ENCODE results near the gene KLF3. TPM values are rescaled to one million over a fixed set of nuclear protein-coding genes. Genes with fewer than 3 reads are reported as not detected.

KLF3 gene
- total and polyA plus RNA-seq, 2 experiments from 2014 or later, result 15.0 to 16.5 TPM

DNA sequence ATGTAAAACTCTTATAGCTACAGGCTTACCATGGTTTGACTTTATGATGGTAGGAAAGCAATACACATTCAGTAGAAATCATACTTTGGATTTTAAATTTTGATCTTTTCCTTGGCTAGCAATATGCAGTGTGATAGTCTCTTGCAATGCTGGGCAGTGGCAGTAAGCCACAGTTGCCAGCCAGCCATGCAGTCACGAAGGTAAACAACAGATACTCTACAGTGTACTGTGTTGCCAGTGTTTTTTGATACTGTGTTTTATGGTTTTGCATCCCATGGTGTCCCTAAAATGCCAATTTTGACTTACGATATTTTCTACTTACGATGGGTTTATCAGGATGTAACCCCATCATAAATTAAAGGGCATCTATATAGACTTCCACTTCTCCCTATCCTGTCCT lies 24.8 kb upstream of the KLF3 start:
- H3K27me3 Mint-ChIP-seq (ENCODE audit: insufficient read depth, low read depth, poor library complexity), result peaks cover 2% of the 10 kb centered on the region
- H3K9me3 Mint-ChIP-seq, result no peaks in the 10 kb centered on the region

More for the DNA sequence above, 24.8 kb upstream of the KLF3 start:
- DNase-seq (ENCODE audit: low spot score) (no peak), ATAC-seq (no peak)
- Histone ChIP-seq H3K4me2 (no peak overlapping the region), H3K36me3 (ENCODE audit: insufficient read depth) (no peaks in the 10 kb centered on the region), H3K27ac (ENCODE audit: low read depth) (no peak overlapping the region), H3K27me3 (ENCODE audit: insufficient read depth) (no peaks in the 10 kb centered on the region), H3K79me2 (replicated peaks; ENCODE audit: insufficient read depth) (no peaks in the 10 kb centered on the region), H3K4me3 (no peak overlapping the region), H3F3A (replicated peaks; ENCODE audit: low read depth) (no peaks in the 10 kb centered on the region), H2AFZ (no peak overlapping the region), H4K20me1 (replicated peaks; ENCODE audit: insufficient read depth) (no peaks in the 10 kb centered on the region), H3K9me2 (ENCODE audit: insufficient read depth) (peaks cover 3% of the 10 kb centered on the region; the same call in 1 of the 2 replicates), H3K4me1 (ENCODE audit: insufficient read depth) (no peaks in the 10 kb centered on the region)
- peaks cover 2% of the 10 kb centered on the region; the same call in 2 of the 3 replicates for H3K4me1 Mint-ChIP-seq
- no peak overlapping the region for H3K4me3 Mint-ChIP-seq
- H3K27ac Mint-ChIP-seq, result no peak overlapping the region
- no peak for TF ChIP-seq JUNB (IDR thresholded peaks at IDR 0.05; ENCODE audit: unreplicated experiment)
- no peak for TF ChIP-seq CREB1 (CRISPR knock-in tag; IDR thresholded peaks at IDR 0.05; ENCODE audit: low read depth)
- TF ChIP-seq, protein P1, sequence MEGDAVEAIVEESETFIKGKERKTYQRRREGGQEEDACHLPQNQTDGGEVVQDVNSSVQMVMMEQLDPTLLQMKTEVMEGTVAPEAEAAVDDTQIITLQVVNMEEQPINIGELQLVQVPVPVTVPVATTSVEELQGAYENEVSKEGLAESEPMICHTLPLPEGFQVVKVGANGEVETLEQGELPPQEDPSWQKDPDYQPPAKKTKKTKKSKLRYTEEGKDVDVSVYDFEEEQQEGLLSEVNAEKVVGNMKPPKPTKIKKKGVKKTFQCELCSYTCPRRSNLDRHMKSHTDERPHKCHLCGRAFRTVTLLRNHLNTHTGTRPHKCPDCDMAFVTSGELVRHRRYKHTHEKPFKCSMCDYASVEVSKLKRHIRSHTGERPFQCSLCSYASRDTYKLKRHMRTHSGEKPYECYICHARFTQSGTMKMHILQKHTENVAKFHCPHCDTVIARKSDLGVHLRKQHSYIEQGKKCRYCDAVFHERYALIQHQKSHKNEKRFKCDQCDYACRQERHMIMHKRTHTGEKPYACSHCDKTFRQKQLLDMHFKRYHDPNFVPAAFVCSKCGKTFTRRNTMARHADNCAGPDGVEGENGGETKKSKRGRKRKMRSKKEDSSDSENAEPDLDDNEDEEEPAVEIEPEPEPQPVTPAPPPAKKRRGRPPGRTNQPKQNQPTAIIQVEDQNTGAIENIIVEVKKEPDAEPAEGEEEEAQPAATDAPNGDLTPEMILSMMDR (conservative IDR thresholded peaks at IDR 0.05; ENCODE audit: low read depth in 2 of 2), result no peak
- no peak for TF ChIP-seq EZH2 (IDR thresholded peaks at IDR 0.05; ENCODE audit: low read depth, unreplicated experiment)
- no peak for TF ChIP-seq EZH2phosphoT487 (IDR thresholded peaks at IDR 0.05; ENCODE audit: unreplicated experiment)
- TF ChIP-seq NANOG (IDR thresholded peaks at IDR 0.05; ENCODE audit: borderline replicate concordance), result no peak
- TF ChIP-seq, protein P2, sequence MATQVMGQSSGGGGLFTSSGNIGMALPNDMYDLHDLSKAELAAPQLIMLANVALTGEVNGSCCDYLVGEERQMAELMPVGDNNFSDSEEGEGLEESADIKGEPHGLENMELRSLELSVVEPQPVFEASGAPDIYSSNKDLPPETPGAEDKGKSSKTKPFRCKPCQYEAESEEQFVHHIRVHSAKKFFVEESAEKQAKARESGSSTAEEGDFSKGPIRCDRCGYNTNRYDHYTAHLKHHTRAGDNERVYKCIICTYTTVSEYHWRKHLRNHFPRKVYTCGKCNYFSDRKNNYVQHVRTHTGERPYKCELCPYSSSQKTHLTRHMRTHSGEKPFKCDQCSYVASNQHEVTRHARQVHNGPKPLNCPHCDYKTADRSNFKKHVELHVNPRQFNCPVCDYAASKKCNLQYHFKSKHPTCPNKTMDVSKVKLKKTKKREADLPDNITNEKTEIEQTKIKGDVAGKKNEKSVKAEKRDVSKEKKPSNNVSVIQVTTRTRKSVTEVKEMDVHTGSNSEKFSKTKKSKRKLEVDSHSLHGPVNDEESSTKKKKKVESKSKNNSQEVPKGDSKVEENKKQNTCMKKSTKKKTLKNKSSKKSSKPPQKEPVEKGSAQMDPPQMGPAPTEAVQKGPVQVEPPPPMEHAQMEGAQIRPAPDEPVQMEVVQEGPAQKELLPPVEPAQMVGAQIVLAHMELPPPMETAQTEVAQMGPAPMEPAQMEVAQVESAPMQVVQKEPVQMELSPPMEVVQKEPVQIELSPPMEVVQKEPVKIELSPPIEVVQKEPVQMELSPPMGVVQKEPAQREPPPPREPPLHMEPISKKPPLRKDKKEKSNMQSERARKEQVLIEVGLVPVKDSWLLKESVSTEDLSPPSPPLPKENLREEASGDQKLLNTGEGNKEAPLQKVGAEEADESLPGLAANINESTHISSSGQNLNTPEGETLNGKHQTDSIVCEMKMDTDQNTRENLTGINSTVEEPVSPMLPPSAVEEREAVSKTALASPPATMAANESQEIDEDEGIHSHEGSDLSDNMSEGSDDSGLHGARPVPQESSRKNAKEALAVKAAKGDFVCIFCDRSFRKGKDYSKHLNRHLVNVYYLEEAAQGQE (IDR thresholded peaks at IDR 0.05; ENCODE audit: unreplicated experiment), result no peak
- TF ChIP-seq STAT1 (IDR thresholded peaks at IDR 0.05; ENCODE audit: unreplicated experiment), result no peak
- no peak for TF ChIP-seq ZNF331 (CRISPR knock-in tag; IDR thresholded peaks at IDR 0.05; ENCODE audit: low read depth)
- TF ChIP-seq, protein P3, sequence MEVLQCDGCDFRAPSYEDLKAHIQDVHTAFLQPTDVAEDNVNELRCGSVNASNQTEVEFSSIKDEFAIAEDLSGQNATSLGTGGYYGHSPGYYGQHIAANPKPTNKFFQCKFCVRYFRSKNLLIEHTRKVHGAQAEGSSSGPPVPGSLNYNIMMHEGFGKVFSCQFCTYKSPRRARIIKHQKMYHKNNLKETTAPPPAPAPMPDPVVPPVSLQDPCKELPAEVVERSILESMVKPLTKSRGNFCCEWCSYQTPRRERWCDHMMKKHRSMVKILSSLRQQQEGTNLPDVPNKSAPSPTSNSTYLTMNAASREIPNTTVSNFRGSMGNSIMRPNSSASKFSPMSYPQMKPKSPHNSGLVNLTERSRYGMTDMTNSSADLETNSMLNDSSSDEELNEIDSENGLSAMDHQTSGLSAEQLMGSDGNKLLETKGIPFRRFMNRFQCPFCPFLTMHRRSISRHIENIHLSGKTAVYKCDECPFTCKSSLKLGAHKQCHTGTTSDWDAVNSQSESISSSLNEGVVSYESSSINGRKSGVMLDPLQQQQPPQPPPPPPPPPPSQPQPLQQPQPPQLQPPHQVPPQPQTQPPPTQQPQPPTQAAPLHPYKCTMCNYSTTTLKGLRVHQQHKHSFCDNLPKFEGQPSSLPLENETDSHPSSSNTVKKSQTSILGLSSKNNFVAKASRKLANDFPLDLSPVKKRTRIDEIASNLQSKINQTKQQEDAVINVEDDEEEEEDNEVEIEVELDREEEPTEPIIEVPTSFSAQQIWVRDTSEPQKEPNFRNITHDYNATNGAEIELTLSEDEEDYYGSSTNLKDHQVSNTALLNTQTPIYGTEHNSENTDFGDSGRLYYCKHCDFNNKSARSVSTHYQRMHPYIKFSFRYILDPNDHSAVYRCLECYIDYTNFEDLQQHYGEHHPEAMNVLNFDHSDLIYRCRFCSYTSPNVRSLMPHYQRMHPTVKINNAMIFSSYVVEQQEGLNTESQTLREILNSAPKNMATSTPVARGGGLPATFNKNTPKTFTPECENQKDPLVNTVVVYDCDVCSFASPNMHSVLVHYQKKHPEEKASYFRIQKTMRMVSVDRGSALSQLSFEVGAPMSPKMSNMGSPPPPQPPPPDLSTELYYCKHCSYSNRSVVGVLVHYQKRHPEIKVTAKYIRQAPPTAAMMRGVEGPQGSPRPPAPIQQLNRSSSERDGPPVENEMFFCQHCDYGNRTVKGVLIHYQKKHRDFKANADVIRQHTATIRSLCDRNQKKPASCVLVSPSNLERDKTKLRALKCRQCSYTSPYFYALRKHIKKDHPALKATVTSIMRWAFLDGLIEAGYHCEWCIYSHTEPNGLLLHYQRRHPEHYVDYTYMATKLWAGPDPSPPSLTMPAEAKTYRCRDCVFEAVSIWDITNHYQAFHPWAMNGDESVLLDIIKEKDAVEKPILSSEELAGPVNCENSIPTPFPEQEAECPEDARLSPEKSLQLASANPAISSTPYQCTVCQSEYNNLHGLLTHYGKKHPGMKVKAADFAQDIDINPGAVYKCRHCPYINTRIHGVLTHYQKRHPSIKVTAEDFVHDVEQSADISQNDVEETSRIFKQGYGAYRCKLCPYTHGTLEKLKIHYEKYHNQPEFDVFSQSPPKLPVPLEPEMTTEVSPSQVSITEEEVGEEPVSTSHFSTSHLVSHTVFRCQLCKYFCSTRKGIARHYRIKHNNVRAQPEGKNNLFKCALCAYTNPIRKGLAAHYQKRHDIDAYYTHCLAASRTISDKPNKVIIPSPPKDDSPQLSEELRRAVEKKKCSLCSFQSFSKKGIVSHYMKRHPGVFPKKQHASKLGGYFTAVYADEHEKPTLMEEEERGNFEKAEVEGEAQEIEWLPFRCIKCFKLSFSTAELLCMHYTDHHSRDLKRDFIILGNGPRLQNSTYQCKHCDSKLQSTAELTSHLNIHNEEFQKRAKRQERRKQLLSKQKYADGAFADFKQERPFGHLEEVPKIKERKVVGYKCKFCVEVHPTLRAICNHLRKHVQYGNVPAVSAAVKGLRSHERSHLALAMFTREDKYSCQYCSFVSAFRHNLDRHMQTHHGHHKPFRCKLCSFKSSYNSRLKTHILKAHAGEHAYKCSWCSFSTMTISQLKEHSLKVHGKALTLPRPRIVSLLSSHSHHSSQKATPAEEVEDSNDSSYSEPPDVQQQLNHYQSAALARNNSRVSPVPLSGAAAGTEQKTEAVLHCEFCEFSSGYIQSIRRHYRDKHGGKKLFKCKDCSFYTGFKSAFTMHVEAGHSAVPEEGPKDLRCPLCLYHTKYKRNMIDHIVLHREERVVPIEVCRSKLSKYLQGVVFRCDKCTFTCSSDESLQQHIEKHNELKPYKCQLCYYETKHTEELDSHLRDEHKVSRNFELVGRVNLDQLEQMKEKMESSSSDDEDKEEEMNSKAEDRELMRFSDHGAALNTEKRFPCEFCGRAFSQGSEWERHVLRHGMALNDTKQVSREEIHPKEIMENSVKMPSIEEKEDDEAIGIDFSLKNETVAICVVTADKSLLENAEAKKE (CRISPR knock-in tag; IDR thresholded peaks at IDR 0.05), result no peak
- TF ChIP-seq, protein P4, sequence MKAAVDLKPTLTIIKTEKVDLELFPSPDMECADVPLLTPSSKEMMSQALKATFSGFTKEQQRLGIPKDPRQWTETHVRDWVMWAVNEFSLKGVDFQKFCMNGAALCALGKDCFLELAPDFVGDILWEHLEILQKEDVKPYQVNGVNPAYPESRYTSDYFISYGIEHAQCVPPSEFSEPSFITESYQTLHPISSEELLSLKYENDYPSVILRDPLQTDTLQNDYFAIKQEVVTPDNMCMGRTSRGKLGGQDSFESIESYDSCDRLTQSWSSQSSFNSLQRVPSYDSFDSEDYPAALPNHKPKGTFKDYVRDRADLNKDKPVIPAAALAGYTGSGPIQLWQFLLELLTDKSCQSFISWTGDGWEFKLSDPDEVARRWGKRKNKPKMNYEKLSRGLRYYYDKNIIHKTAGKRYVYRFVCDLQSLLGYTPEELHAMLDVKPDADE (IDR thresholded peaks at IDR 0.05), result no peak
- no peak for TF ChIP-seq POLR2AphosphoS5 (IDR thresholded peaks at IDR 0.05; ENCODE audit: low read depth)
- no peak for TF ChIP-seq ZNF114 (CRISPR knock-in tag; IDR thresholded peaks at IDR 0.05)
- no peaks in the 10 kb centered on the region for H3K36me3 Mint-ChIP-seq (ENCODE audit: low read depth)
